ENCODE data around the gene XIRP1.

The XIRP1 gene

DNA sequence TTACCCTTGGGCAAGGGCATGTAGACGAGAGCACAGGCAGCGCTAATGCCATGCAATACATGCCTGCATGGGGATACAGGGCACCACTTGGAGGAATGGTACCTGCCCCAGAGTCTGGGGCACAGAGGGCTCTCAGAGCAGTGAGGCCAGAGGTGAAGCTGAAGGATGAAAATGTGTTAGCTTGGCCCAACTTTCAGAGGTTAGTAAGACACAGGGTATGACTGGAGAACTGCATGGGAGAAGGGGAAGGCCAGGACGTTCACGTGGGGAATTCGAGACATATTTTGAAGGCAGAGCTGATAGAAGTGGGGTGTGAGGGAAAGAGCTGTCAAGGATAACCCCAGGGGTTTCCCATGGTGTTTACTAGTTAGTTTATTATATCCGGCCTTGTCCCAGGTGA, 58.6 kb downstream of the XIRP1 start:
- ChIA-PET CTCF (interaction anchor here (0.6 to 15.6 kb wide), 4 partner anchors 9 to 157 kb away, joined by 3 to 545 read pairs (median 4); partner anchors contain the start of genes GORASP1 and TTC21A), POLR2A (interaction anchor here (0.5 to 0.9 kb wide), 2 partner anchors 13 to 59 kb away, joined by 3 to 4 read pairs; no protein-coding TSS in a partner anchor)
- no peak for DNase-seq (ENCODE audit: low read depth, low spot score)
- H3K4me3 ChIP-seq (ENCODE audit: low read depth, low read length) = no peak overlapping the region
- TF ChIP-seq CTCF (IDR thresholded peaks at IDR 0.05; ENCODE audit: insufficient read depth, low read length, missing control alignments) = no peak

All from AG04449 (cell line).